Nucleus accumbens (tissue), 56 donors: ENCODE results near the gene NAA11.

Experiments used
- DNase-seq, 56 donors: peaks; one replicate each; lab custom pipeline; 2025; lab: John Stamatoyannopoulos, UW

The NAA11 gene

DNA sequence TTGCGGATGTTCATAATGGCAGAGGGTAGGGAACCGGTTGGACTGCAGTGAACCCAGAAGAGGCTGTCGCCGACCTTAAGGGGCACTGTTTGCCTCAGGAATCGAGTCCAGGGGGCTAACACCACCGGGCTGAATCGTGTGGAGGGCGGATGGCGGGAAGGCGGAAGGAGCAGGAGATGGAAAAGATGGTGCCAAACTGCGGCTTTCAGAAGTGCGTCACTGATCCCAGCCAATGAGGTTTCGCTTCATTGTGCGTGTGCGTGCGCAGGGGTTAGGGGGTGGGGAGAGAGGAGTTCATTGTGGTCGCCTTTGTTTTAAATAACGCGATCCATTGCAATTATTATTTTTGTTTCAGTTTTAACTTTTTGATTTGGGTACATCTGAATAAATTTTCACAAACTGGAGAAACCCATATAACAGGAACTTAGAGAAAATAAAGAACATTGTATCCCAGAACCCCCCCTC lies at the start of gene NAA11:
NAA11 (minus strand) TSS at position 198 of the 465 bp plus-strand sequence; CDS start at position 14, 184 bp downstream.
- DNase-seq: no peak

DNA sequence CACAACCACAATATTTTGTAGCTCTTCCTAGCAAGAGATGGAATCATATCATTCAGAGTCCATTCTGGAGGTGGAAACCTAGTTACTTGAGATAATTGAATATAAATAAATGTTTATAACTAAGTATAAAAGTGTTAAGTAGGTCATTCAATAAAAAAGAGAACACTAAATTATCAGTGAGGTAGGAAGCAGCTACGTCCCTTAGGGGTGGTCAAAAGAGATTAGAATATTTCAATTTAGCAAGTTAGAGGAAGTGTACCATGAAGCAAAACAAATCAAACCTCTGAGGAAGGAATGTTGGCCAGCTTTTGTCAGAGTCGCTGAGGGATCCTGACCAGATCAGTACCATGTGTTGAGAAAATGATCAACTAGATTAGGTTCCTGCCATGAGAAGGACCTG lies 44.2 kb upstream of the NAA11 start:
- no peak for DNase-seq

DNA sequence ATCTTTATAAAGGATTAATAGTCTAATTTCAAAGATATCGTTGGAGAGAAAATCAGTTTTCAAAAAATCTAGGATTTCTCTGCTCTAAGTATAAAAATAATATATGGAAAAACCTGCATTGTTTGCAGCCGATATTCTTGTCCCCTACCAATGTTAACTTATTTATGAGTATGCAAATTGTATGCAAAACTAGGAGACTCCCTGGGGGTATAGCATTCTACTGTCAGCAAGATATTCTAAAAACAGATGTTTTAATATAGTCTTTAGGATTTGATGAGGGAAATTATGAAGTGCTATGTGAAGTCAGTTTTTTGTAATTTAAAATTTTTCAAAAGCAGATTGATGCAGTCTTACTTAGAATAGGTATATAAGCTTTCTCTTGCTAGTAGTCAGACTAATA lies 41.2 kb upstream of the NAA11 start:
- DNase-seq: no peak

DNA sequence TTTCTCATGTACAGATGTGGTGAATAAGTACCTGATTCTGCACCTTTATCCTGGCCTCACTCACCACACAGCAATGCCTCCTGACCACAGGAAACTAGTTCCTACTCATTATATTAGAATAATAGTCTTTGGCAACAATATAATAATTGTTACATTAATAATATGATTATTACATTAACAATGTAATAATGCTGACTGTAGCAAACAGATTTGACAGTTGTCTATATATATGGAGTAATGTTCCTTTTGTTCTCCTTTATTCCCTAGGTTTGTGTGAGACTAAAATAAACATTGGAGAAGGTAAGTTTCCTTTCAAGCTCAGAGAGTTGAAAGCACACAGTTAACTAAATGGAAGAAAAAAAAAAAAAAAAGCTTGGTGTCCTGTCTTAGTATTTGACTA lies 40.6 kb upstream of the NAA11 start:
- no peak for DNase-seq

DNA sequence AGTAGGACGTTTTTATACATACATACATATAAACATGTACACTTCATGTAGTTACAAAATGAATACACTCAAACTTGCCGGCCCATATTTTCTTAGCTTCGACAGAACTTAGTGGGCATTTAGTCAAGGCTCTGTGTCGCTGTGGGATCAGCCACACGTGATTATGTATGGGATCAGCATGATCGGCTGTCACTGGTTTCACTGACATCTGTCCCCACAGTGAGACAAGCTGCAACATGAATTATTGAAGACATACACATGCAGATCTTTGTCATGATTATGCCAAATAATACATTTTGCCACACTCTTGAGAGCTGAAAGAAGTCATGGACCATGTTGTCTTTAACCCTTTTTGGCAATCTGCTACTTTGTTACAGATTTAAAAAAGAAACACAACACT lies 38.2 kb upstream of the NAA11 start:
- no peak for DNase-seq

DNA sequence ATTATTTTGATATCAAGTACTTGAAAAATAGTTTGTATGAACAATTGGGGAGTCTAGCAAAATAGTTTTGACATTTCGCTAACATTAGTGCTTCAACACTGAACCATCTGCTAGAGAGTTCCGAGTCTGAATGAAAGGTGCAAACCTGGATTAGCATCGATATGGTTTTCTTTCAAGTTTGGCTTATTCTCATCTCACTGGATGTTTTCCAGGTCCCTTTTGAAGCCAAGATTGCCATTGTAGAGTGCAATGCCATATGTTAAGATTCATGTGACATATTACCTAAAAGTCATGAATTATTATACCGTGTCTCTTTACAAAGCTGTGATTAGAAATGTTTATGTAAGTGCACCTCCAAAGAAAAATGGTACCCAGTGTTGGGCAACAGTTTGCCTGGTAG lies 36.8 kb upstream of the NAA11 start:
- DNase-seq: no peak

DNA sequence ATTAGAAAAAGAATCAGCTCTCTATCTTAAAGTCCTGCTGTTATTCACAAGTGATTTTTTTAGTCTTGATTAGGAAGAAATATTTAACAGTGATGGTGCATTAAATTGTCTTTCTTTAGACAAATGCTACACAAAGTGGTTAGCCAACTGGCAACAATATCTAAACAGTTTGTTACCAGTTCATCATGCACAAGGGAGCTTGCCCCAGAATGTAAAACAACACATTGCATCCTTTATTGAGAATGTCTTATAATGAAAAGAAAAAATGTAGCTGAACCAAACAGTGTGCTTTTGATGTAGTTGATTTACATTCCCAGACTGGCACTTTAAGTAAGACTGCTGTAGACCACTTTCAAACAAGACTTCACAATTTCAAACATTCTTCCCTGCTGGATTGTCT lies 34.1 kb upstream of the NAA11 start:
- no peak for DNase-seq

DNA sequence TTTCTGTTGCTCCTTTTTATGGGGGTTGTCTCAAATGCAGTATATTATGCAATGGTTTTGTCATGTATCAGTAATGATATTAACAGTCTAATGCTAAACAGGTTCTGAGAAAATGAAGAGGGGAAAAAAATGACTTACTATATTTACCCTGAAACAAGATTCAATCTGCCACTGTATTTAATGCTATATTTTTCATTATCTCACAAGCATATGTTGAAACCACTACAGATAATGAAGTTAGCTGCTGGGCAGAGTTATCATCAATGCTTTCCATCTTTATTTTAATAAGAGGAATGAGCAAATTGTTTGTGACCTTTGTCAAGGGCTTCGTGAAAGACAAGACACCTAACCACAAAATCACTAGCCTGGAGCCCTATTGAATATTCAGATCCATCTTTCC lies 32.6 kb upstream of the NAA11 start:
- DNase-seq: no peak

DNA sequence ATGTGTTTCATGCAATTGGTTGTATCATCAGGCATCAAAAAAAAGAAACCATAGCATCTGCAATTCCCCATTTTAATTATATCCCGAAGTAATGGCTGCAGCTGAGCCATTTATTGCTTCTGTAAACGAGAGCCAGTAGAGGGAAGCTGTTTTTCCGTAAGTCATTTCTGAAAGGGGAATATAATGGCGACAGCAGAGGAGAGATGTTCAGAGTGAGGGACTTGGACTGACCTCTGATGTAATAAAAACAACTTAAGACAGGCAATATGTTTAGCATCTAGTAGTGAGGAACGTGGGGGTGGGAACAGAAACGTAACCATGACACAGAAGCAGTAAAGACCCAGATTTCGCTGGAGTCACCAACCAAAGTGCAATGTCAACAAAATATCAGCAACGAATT lies 31.5 kb upstream of the NAA11 start:
- no peak for DNase-seq

DNA sequence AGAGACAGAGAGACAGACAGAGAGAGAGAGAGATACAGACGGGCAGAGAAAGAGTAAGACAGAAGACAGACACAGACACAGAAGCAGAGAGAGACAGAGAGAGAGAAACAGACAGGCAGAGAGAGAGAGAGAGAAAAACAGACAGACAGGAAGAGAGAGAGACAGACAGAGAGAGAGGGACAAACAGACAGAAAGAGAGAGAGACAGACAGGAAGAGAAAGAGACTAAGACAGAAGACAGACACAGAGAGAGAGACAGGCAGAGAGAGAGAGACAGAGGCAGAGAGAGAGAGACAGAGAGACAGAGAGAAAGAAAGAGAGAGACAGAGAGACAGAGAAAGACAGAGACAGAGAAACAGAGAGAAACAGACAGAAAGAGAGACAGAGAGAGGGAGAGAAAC lies 27.2 kb upstream of the NAA11 start:
- DNase-seq: no peak

DNA sequence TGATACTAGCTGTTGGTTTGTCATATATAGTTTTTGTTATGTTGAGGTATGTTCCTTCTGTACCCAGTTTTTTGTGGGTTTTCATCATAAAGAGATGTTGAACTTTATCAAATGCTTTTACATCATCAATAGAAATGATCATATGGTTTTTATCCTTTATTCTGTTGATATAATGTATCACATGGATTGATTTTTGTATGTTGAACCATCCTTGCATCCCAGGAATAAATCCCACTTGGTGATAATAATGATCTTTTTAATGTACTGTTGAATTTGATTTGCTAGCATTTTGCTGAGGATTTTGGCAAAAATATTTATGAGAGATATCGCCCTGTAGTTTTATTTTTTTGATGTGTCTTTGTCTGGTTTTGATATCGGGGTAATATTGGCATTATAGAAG lies 22.5 kb upstream of the NAA11 start:
- DNase-seq: no peak

DNA sequence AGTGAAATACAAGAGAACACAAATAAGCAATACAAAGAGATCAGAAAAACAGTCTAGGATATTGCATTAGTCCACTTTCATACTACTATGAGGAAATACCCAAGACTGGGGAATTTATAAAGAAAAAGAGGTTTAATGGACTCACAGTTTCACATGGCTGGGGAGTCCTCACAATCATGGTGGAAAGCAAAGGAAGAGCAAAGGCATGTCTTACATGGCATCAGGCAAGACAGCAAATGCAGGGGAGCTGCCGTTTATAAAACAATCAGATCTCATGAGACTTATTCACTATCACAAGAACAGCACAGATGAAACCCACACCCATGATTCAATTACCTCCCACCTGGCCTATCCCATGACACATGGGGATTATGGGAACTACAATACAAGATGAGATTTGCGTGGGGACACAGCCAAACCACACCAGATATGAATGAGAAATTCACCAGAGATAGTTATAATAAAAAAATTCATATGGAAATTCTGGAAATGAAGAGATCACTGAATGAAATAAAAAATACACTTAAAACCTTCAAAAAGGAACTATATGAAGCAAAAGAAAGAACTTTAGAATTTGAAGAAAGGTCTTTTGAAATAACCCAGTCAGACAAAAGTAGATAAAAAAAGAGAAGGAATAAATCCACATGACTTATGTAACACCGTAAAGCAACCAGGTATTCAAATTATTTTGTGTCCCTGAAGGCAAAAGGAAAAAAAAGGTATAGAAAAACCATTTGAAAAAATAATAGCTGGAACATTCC lies 16.2 kb upstream of the NAA11 start:
- DNase-seq: no peak

DNA sequence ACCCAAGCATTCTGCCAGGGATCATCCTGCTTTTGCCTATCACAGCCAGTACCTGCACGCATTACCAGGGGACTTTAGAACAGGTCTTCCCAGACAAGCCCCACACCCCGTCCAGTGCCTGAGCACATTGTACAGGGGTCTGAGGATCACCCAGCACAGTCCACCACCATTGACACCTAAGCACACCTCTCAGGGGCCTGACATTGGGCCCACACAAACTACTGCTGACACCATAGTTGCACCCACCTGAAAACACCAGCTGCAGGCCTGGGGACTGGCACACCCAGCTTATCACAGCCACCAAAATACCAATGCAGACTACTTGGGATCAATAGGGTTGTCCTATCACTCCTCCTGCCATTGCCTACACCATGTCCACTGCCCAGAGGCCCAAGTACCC lies 14.7 kb upstream of the NAA11 start:
- no peak for DNase-seq

DNA sequence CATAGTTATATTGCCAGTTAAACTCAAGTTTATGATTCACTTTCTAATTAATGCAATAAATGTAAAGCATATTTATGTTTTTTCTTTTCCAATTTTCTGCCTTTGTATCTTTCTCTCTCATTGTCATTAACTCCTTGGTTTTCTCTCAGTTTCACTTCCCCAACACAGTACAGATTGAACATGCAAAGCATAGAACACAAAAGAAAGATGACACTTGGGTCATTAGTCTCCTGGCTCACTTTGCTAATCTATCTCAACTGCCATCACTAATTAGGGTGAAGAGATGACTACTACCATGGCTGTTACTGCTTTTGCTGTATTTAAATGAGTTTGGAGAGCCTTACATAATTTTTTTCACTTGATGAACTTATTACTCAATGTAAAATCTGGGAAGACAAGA lies 12.3 kb upstream of the NAA11 start:
- DNase-seq: no peak

DNA sequence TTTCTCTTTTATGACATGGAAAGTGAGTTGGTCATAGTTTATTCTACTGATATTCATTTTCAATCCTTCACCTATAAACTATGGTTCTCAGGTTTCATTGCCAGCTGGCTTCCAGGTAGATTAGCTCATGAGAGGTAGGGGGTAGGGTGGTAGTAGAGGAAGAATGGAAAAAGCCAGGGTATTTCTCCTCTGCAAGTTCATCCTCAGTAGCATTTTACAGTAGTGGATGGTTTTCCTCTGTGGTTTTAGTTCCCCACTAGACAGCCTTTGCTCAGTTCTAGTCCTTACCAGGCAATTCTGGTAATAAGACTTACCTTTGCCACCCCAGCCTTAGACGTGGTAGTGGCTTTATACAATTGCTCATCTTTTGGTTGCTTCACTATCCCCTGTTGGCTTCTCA lies 8.9 kb upstream of the NAA11 start:
- no peak for DNase-seq

DNA sequence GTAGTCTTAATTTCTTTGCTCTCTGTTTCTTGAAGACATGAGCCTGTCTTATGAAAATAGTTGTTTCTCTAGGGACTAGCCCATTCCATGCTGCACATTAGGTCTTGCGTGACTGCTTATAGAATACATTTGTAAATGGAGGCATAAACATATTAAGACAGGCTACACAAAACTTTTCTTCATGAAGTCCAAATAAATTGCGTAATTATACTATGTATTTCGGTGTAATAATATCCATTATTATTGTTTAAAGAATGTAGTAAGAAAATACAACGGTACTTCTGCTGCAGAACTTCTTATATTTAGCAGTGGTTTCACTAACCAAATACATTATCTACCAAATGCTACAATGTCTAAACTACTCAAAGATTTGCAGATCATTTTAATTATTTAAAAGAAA lies 8.5 kb upstream of the NAA11 start:
- DNase-seq: no peak

DNA sequence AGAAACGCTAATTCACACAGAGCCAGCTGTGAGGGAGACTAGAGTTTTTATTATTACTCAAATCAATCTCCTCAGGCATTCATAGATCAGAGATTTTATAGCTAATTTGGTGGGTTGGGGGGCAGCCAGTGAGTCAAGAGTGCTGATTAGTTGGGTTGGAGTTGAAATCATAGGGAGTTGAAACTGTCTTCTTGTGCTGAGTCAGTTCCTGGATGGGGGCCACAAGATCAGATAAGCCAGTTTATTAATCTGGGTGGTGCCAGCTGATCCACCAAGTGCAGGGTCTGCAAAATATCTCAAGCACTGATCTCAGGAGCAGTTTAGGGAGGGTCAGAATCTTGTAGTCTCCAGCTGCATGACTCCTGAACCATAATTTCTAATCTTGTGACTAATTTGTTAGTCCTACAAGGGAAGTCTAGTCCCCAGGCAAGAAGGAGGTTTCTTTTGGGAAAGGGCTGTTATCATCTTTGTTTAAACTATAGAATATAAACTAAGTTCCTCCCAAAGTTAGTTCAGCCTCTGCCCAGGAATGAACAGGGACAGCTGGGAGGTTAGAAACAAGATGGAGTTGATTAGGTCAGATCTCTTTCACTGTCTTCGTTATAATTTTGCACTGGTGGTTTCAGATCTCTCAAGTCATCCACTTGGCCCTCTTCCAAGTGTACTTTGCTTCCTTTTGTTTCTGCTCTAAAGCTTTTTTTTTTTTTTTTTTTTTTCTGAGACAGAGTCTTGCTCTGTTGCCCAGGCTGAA lies 5.4 kb upstream of the NAA11 start:
- no peak for DNase-seq

DNA sequence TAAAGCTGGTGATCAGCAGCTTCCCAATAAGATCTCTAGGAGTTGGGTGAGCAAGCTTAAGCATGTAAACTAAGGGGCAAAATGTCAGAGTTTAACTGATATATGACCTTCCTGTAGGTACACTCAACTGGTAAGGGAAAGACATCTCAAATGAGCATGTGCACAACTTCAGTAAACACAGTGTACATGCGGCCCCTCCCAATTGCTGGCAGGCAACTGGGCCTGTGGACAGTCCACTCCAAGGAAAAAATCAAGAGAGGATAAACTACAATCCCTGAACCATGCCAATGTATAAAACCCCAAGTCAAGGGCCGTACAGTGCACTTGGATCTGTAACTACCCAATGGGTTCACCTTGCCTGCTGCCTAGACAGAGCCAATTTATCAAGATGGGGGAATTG lies 4.9 kb upstream of the NAA11 start:
- no peak for DNase-seq

DNA sequence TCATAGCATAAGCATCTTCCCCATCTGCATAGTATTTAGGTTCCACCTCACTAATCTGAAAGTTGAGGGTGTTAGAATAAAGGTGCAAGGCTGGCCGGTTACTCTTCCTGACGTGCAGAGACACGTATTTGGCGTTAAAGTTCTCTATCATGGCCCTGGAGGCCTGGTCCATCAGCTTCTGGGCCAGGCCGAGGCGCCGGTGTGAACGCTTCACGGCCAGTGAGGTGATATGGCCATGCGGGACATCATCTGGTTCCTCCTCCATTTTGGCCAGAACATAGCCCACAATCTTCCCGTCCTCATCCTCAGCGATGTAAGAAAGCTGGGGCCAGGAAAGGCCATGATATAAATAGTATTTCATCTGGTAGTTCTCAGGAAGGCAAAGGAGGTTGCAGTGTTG lies 425 bp downstream of the NAA11 start:
- DNase-seq: no peak

DNA sequence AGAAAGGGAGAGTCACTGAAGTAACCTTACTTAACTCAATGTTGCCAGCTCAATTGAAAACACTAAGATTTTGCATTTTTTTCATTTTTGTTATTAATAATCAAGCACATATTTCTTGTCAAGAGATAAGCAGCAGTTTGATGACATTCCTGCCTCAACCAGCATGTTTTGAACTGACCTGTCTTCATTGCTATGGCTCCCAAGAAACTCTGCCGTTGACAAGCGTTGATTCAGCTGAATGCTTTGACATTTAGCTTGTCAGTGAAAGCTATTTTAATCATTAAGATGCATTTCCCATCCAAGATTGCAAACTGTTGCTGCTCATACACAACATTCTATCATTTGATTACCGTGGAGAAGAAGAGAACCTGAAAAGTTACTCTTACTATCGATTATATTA lies 5.9 kb downstream of the NAA11 start:
- DNase-seq: no peak

DNA sequence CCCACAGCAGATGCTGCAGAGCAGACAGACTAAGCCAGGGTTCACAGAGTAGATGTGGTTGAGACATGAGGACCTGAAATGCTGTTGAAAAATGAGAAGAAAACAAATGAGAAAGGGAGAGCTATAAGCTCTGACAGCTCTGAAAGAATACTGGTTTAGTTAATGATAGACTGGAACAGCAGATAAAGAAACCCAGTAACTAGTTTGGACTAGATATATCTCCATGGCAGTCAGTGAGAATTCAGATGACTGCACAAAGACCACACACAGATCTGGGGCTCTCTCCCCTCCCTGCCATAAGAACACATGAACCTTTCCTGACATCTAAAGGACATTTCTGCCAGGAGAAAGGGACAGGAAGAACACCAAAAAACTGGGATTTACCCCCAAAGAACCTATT lies 8.2 kb downstream of the NAA11 start:
- DNase-seq: no peak

DNA sequence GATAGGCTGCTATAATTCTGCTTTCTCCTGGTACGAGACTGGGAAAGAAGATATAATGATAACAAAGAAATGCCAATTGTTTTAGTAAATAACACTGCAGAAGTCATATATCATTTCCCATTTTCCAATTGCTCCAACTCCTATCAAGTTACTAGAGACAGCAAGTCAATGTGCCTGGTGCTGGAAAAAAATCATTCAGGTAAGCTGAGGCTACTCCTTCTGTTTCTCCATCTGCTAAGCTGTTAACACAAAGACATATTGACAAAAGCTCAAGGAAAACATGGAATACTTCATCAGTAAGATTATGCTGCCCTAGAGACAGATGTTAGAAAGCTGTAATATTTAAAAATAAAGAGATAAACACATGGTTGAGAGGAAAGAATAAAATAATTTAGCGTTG lies 10.0 kb downstream of the NAA11 start:
- no peak for DNase-seq
